Fibroblast of peridontal ligament (primary cell): Measurements from ENCODE around the gene NAGA.
"Not testable (repeated sequence)": the region's sequence is repeated elsewhere in the genome, so short reads cannot be mapped to it uniquely, and the experiment has no call there.

ENCODE experiments used
- DNase-seq: peaks from one replicate; pipeline ENCODE4 v3.0.0-alpha.2; 2010; ENCODE audit errors: extremely low read depth

Gene NAGA

DNA sequence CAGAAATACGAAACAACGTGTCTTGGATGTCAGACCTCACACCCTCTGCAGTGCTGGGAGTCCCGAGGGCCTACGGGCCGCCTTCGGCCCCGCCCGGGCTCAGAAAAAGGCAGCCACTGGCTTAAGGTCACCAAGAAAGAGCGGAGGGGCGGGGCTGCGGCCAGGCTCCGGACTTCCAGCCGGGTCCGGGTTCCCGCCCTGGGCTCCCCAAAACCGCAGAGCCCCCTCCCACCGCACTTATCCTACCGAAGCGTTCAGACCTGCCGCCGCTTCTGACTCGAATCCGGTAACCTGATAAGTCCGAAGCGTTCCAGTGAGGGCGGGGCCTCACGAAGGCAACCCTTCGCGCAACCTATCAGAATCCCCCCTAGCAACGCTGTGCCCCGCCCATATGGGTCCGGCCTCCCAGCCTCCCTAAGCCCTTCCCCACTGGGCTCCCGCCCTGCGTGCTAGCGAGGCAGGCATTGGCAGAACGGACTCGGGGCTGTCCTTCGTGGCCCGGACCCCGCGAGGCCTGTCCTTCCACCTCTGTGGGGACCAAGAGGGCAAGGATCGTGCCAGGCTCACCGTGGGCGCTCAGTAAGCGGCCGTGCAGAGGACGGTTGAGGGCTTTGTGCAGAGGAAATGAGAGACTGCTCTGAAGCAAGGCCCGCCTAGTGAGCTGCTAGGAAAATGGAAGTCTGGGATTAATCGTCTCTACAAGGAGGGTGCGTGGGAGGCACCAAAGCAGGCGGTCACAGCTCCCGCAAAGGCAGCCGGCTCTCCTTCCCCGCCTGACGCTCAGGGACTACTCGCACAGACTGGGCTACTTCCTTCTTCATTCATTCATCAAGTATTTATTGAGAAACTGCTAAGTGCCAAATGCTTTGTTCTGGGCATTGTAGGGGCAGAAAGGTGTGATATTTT lies at the start of gene NAGA:
TSS of gene NAGA (minus strand) at position 296 of the 906 bp plus-strand sequence. CDS start 515 bp downstream, outside the sequence.
- DNase-seq = peak; percentile 93

DNA sequence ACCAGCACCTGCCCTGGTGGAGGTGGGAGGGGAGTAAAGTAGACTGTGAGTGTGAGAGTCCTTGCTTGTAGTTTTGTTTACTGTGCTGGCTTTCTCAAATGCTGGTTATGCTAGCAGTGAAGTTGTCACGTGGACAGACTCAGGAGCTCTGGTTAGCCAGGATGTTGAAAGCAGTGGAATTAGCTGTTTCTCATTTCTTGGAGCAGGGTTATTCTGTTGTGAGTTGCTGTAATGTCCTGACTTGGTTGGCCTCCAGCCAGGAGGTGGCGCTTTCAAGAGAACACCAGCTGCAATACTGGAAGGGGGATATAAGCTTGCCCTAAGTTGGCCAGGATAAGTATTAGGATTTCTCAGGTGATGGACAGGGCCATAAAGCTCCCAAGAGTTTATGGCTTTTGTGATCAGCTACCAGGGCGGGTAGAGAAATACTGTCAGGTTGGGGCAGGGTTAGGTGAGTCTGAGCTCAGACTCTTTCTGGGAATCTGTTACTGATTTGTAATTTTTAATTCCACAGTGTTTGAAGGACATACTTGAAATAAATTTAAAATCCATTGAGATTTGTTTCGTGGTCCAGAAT lies 46.3 kb upstream of the NAGA start:
- DNase-seq = no peak

- not testable (repeated sequence) for DNase-seq
Measured at GRCh38 chr22:42115420-42115830, 44.8 kb upstream of the NAGA start.

DNA sequence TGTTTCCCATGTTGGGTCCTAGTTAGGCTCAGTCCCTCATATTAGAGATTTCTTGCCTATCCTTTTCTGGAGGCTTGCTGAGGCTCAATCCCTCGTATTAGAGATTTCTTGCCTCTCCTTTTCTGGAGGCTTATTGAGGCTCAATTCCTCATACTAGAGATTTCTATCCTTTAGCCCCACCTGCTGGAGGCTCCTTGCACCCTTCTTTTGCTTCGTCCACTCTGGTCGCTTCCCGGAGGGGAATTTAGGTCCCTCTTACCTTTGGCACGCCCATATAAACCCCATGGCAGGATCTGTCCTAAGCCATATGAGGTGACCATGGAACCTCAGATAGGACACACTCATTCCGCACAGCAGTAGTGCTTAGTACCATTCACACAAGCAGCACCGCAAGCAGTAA lies 44.1 kb upstream of the NAGA start:
- DNase-seq = peak; percentile 27

DNA sequence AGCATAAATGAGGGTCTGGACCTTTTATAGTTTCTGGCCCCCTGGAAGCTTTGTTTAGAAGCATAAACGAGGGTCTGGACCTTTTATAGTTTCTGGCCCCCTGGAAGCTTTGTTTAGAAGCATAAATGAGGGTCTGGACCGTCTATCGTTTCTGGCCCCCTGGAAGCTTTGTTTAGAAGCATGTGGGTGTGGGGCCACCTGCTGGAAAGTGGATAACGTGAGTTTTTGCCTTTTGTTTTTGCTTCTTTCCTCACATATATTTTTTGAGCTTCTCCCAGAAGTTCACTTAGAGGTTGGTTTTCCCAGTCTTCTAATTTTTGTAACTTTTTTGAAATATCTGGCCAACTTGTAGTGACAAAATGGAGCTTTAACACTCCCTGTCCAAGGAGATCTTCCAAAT lies 42.2 kb upstream of the NAGA start:
- not testable (repeated sequence) for DNase-seq

DNA sequence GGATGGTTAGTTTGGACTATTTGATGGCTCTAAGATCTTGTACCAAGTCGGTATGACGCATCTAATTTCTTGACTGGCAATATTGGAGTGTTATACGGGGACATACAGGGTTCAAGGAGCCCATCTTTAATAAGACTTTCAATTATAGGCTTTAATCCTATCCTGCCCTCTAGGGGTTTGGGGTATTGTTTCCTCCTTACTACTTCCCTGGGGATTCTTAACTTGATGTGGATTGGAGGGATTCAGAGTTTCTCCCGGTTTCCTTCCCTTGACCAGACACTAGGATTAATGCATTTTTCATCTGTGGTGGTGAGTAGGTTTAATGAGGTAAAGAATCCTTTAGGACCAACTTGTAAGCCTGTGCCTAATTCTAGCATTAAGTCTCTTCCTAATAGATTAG lies 41.2 kb upstream of the NAGA start:
- no peak for DNase-seq

GRCh38 chr22:42108848-42109247 lies 38.2 kb upstream of the NAGA start:
- no peak for DNase-seq

- not testable (repeated sequence) for DNase-seq
Measured at GRCh38 chr22:42104332-42104860, 33.8 kb upstream of the NAGA start.

DNA sequence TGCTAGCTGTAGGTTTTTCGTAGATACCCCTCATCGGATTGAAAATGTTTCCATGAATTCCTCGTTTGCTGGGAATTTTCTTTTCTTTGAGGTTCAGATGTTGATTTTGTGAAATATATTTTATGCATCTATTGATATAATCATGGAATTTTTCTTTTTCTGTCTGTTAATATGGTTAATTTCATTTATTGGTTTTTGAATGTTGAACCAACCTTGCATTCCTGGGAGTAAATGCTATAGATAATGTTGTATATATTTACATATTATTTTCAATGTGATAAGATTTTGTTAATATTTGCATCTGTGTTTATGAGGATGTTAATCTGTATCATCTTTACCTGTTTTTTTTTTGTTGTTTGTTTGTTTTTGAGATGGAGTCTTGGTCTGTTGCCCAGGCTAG lies 30.6 kb upstream of the NAGA start:
- no peak for DNase-seq

DNA sequence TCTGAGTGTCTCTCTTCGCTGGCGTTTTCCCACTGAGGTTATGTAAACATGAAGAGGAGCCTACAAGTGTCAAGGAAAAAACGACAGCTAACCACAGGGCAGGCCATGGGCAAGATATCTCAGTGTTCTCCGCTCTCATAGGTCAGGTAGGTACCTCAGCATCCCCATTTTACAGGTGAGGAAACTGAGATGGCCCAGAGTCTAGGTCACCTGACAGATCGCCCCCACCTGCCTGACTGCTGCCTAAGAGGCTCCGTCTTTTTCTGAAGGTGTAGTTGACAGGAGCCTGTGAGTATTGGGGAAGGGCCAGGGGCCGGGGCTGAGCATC lies 20.8 kb upstream of the NAGA start:
- no peak for DNase-seq

DNA sequence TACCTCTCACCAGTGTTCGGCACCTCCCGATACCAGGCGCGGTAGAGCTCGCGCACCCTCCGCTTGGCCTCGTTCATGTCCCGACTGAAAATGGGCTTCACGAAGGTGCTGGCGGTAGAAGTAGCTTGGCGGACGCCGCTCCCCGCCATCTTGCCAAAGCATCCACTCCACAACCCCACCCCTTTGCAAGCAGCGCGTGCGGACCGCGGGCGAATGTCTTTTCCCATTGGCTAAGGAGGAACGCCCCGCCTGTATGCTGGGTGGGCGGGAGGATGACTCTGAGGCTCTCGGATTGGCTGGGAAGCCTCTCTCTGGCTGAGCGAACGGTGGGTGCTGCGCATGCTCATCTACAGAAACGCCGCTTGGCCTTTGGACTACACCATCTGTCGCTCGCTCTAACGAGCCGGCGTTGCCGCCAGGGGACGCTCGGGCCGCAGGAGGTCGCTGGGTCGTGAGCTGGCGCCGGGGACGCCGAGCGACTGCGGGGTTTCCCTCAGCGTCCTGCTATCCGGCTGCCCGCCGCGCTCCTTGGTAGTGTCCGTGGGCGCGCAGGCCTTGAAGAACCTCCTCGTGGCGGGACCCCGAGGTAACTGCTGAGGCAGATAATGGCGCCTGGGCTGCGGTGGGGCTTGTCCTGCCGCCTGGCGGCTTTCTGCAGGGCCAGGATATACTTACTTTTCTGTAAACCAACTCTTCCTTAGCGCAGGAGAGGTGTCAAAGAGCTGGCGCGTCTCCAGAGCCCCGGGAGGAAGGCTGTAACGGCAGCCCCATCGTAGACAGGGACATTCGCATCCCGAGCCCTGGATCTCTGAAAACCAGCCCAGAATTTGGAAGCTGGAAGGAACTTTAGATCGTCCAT lies 20.2 kb upstream of the NAGA start, which contains the start of gene NDUFA6:
TSS of gene NDUFA6 (minus strand) at position 177 of the 859 bp plus-strand sequence. CDS start at position 149, 28 bp downstream.
- peak; percentile 98 for DNase-seq

GRCh38 chr22:42086051-42086450 lies 15.4 kb upstream of the NAGA start:
- no peak for DNase-seq

GRCh38 chr22:42084874-42085273 lies 14.3 kb upstream of the NAGA start:
- DNase-seq = no peak

DNA sequence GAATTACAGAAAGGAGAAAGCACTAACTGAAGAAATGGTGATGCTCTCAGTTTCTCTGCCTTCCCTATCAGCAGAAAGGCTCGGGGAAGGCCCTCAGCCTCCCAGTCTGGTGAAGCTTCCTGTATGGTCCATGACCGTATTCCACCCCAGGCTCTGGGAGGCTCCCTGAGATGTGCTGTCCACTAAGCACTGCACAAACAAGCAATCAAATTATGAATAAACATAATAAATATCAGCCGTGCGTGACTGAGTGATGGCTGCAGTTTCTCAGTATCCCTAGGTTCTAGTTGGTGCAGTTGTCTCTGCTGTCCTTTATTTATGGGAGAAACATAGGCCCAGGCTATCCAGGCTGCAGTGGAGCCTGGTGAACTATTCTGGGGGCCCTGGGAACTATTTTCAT lies 12.5 kb upstream of the NAGA start:
- DNase-seq = no peak

DNA sequence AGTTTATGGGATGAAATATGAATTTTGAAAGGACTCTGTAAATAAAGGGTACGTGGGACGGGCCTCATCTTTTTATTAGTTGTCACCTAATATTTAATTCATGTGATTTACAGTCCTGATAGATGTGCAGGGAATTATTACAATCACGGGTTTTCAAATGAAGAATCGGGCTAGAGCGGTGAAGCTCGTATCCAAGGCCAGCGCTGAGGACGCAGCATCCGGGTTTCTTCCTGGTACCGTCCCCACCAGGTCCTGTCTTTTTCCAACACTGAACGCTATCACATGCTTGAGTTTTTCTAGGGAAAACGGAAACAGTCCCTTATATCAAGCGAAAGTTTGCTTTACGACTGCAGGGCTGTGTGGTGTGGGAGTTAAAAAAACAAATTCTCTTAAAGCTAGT lies 9.7 kb upstream of the NAGA start:
- DNase-seq = peak; percentile 52

DNA sequence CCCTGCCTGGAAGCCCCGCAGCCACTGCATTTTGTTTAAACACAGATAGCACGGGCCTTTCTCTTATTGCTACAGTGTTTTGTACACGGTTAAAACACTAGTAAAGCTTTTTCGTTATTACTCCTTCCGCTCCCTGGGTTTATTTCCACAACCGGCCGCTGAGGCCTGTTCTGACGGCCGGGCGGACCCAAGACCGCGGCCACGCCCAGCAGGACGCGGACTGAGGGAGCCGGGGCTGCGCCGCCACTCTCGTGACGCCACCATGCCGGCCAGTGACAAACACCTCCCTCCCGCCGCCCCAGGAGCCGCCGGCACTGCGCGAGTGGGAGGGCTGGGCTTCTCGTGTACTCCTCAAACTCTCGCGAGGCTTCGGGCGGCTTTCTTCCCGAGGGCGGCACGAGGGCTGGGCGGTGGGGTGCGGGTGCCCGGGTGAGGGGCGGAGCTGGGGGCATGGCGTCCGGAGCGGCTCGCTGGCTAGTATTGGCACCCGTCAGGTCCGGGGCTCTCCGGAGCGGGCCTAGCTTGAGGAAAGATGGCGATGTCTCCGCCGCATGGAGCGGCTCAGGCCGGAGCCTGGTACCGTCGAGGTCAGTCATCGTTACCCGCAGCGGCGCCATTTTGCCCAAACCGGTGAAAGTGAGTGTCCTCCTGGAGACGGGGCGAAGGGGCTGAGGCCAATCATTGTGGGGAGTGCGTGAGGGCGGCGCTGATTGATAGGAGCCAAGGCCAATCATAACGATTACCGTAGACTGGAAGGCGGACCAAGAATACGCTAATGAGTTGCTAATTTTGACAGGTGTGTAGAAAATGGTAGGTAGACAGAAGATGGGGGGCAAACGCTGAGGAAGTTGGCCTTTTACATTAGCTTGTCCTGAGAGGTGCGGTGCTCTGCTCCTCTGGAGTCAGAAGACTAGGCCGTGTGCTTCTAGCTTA lies 9.0 kb upstream of the NAGA start, which contains the start of gene SMDT1:
TSS of gene SMDT1 (plus strand) at position 382 of the 933 bp plus-strand sequence. CDS start at position 451, 69 bp downstream.
- DNase-seq = peak; percentile 98

DNA sequence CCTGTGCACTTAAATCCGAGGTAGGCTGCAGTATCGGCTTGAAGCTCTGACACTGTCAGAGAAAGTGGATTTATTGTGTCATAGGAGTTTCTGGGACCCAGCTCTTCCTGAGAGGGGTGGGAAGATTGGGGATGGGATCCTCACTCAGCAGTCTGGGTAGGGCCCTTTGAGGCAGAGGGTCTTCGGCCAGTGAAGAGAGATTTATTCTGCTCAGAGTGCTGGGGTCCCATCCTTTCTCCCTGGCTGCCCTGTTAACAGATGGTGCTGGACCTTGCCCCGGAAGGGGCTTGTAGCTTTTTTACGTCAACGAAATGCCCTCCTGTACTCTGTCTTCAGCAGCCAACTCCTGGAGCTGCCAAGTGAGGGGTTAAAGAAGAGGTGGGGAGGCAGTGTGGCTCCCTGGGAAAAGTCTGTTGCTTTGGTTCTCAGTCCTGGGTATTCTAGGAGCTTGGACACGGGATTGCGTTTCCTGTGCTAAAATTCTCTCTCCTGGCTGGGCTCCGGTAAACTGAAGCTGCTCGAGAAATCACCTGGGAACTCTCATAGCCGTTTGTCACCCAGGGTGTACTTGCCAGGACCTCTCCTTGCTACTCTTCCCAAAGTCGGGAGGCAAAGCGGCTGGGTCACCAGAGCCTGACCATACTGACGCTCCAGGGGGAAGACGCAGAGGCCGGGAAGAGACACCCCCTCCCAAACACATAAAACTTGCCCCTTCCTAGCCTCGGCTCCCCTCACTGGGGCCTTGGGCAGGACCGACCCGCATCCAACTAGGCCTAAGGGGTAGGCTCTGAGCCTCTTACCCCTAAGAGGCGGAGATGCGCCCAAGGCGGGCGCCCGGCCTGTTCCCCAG lies 8.1 kb upstream of the NAGA start:
- peak; percentile 19 for DNase-seq

GRCh38 chr22:42077486-42078125 lies 7.0 kb upstream of the NAGA start:
- no peak for DNase-seq

GRCh38 chr22:42076764-42077485 lies 6.3 kb upstream of the NAGA start:
- DNase-seq = no peak
